Measurements from ENCODE around the gene PRSS2.
"Not testable (repeated sequence)": the region's sequence is repeated elsewhere in the genome, so short reads cannot be mapped to it uniquely, and the experiment has no call there.

GRCh38 chr7:142751526-142752175 is 19.1 kb upstream of the PRSS2 start:
- TF ChIP-seq CTCF (IDR thresholded peaks at IDR 0.05; ENCODE audit: low read depth, low read length, missing input control); FOXA1 (IDR thresholded peaks at IDR 0.05); TAF1 (conservative IDR thresholded peaks at IDR 0.05); JUND (IDR thresholded peaks at IDR 0.05); EGR1 (IDR thresholded peaks at IDR 0.05; ENCODE audit: low read depth in 2 of 2); RAD21 (IDR thresholded peaks at IDR 0.05); ZBTB33 (IDR thresholded peaks at IDR 0.05); YY1 (IDR thresholded peaks at IDR 0.05); GABPA (IDR thresholded peaks at IDR 0.05 in 1 of 2, conservative IDR thresholded peaks at IDR 0.05 in 1 of 2): not testable (repeated sequence)
- TF ChIP-seq, protein P1, sequence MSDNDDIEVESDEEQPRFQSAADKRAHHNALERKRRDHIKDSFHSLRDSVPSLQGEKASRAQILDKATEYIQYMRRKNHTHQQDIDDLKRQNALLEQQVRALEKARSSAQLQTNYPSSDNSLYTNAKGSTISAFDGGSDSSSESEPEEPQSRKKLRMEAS (IDR thresholded peaks at IDR 0.05), result not testable (repeated sequence)
- TF ChIP-seq, protein P2, sequence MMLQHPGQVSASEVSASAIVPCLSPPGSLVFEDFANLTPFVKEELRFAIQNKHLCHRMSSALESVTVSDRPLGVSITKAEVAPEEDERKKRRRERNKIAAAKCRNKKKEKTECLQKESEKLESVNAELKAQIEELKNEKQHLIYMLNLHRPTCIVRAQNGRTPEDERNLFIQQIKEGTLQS (IDR thresholded peaks at IDR 0.05), result not testable (repeated sequence)
